Measurements from ENCODE around the gene CDH13.

The CDH13 gene

GRCh38 chr16:83653785-83654184, 1027.0 kb downstream of the CDH13 start:
- DNase-seq: no peak

- no peak for DNase-seq
These were observed 1033.5 kb downstream of the CDH13 start for GRCh38 chr16:83660282-83660681.

- DNase-seq: no peak
These were observed 1034.9 kb downstream of the CDH13 start for GRCh38 chr16:83661656-83662055.

GRCh38 chr16:83666449-83666848, 1039.7 kb downstream of the CDH13 start:
- no peak for DNase-seq

- no peak for DNase-seq
These were observed 1042.7 kb downstream of the CDH13 start for GRCh38 chr16:83669456-83669855.

GRCh38 chr16:83674931-83675535, 1048.3 kb downstream of the CDH13 start:
- no peak for DNase-seq

- DNase-seq: no peak
These were observed 1049.3 kb downstream of the CDH13 start for GRCh38 chr16:83676086-83676485.

- no peak for DNase-seq
These were observed 1054.2 kb downstream of the CDH13 start for GRCh38 chr16:83680980-83681379.

GRCh38 chr16:83681381-83681956, 1054.7 kb downstream of the CDH13 start:
- no peak for DNase-seq

- DNase-seq: no peak
These were observed 1055.5 kb downstream of the CDH13 start for GRCh38 chr16:83682116-83682867.

GRCh38 chr16:83682868-83683235, 1056.1 kb downstream of the CDH13 start:
- DNase-seq: no peak

GRCh38 chr16:83685615-83686165, 1058.9 kb downstream of the CDH13 start:
- DNase-seq: no peak

GRCh38 chr16:83686726-83687125, 1060.0 kb downstream of the CDH13 start:
- DNase-seq: no peak

- DNase-seq: no peak
These were observed 1062.6 kb downstream of the CDH13 start for GRCh38 chr16:83689385-83689831.

- no peak for DNase-seq
These were observed 1065.5 kb downstream of the CDH13 start for GRCh38 chr16:83692224-83692623.

- DNase-seq: no peak
These were observed 1072.2 kb downstream of the CDH13 start for GRCh38 chr16:83698964-83699363.

GRCh38 chr16:83699817-83700216, 1073.0 kb downstream of the CDH13 start:
- no peak for DNase-seq

- no peak for DNase-seq
These were observed 1074.1 kb downstream of the CDH13 start for GRCh38 chr16:83700918-83701317.

GRCh38 chr16:83701494-83701893, 1074.7 kb downstream of the CDH13 start:
- no peak for DNase-seq

- no peak for DNase-seq
These were observed 1077.9 kb downstream of the CDH13 start for GRCh38 chr16:83704656-83705055.

GRCh38 chr16:83705856-83706255, 1079.1 kb downstream of the CDH13 start:
- no peak for DNase-seq

GRCh38 chr16:83706394-83706793, 1079.6 kb downstream of the CDH13 start:
- DNase-seq: no peak

- no peak for DNase-seq
These were observed 1084.3 kb downstream of the CDH13 start for GRCh38 chr16:83711069-83711468.

- DNase-seq: no peak
These were observed 1086.8 kb downstream of the CDH13 start for GRCh38 chr16:83713597-83713996.
